GM12874 (cell line): ENCODE measurements around the gene RAP2B.

ENCODE experiments used
- CTCF ChIP-seq: IDR thresholded peaks from 2 replicates; pipeline ENCODE4 v1.5.1; 2011; ENCODE audit warnings: low read depth, mild to moderate bottlenecking, control low read depth, low read length, moderate library complexity; ENCODE audit not compliant: insufficient read depth

Gene RAP2B

GRCh38 chr3:153182501-153183293 lies 20.7 kb downstream of the RAP2B start:
- no peak for TF ChIP-seq CTCF

- no peak for TF ChIP-seq CTCF
Observed at GRCh38 chr3:153190923-153191322, 28.9 kb downstream of the RAP2B start.

- TF ChIP-seq CTCF: no peak
Observed at GRCh38 chr3:153192327-153192726, 30.3 kb downstream of the RAP2B start.

GRCh38 chr3:153195349-153195879 lies 33.4 kb downstream of the RAP2B start:
- no peak for TF ChIP-seq CTCF

- TF ChIP-seq CTCF: no peak
Observed at GRCh38 chr3:153209596-153209995, 47.6 kb downstream of the RAP2B start.

GRCh38 chr3:153210146-153210545 lies 48.1 kb downstream of the RAP2B start:
- no peak for TF ChIP-seq CTCF

GRCh38 chr3:153210660-153211059 lies 48.6 kb downstream of the RAP2B start:
- TF ChIP-seq CTCF: no peak
